Lower leg skin (tissue), 3 donors: Measurements from ENCODE around the gene GARIN3.

Source experiments
- POLR2A ChIP-seq, 2 donors: fragments of 450-650 bp; IDR thresholded peaks; one replicate each; pipeline ENCODE4 v1.6.1; 2016 to 2017; ENCODE audit warnings: antibody characterized with exemption in 2 of 2, mild to moderate bottlenecking in 1 of 2, moderate library complexity in 1 of 2
- TF ChIP-seq, protein P1 (sequence below), 3 donors: fragments of 450-650 bp; IDR thresholded peaks; one replicate each; pipeline ENCODE4 v1.5.1; 2016; ENCODE audit warnings: antibody characterized with exemption in 3 of 3, mild to moderate bottlenecking in 3 of 3, moderate library complexity in 2 of 3

DNA sequence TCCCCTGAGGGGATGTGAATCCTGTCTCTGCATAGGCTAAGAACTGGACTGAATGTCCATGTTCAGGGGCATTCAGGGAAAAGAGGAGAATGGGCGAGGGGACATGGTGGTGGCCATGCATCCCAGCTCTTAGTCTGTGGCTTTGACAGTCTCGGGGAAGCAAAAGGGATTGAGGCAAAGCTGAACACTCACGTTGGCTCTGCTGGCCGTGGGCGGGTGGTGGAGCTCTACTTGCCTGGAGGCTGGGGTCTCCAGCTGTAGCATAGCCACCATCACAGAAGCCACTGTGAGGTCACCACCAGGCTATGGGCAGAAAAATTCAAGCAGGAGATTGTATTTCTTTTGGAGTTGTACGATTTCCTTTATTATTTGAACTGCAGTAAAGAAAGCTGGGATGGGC lies 4.1 kb downstream of the GARIN3 start:
- TF ChIP-seq, protein P1, sequence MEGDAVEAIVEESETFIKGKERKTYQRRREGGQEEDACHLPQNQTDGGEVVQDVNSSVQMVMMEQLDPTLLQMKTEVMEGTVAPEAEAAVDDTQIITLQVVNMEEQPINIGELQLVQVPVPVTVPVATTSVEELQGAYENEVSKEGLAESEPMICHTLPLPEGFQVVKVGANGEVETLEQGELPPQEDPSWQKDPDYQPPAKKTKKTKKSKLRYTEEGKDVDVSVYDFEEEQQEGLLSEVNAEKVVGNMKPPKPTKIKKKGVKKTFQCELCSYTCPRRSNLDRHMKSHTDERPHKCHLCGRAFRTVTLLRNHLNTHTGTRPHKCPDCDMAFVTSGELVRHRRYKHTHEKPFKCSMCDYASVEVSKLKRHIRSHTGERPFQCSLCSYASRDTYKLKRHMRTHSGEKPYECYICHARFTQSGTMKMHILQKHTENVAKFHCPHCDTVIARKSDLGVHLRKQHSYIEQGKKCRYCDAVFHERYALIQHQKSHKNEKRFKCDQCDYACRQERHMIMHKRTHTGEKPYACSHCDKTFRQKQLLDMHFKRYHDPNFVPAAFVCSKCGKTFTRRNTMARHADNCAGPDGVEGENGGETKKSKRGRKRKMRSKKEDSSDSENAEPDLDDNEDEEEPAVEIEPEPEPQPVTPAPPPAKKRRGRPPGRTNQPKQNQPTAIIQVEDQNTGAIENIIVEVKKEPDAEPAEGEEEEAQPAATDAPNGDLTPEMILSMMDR (IDR thresholded peaks at IDR 0.05): no peak
- TF ChIP-seq POLR2A (IDR thresholded peaks at IDR 0.05): no peak
